Measurements from ENCODE around the gene GNAQ. TPM values are rescaled to one million over a fixed set of nuclear protein-coding genes. Genes with fewer than 3 reads are reported as not detected.

The GNAQ gene
- total RNA-seq, 1 experiment from 2014 or later: 28.7 TPM

GRCh38 chr9:78005231-78006002 lies 26.2 kb downstream of the GNAQ start:
- RAD21 ChIA-PET (ENCODE audit: low non-redundant PET in 1 of 2, low total read pairs in 2 of 2, uncharacterized antibody in 2 of 2, unreplicated experiment in 2 of 2): no interaction called here
- peaks cover 25% of the 10 kb centered on the region for H3K79me2 ChIP-seq (ENCODE audit: insufficient read depth, low read length)

More at GRCh38 chr9:78005231-78006002, 26.2 kb downstream of the GNAQ start:
- no peak overlapping the region for H3K9ac ChIP-seq (ENCODE audit: low read length)
- TF ChIP-seq ELF1 (IDR thresholded peaks at IDR 0.05; ENCODE audit: borderline replicate concordance, low read depth) (no peak), CBX3 (IDR thresholded peaks at IDR 0.05; ENCODE audit: low read depth) (no peak), REST (IDR thresholded peaks at IDR 0.05; ENCODE audit: low read depth) (no peak), YY1 (IDR thresholded peaks at IDR 0.05; ENCODE audit: extremely low read depth, insufficient replicate concordance, low read depth, low read length) (no peak), CTCF (IDR thresholded peaks at IDR 0.05 in 2 of 3, conservative IDR thresholded peaks at IDR 0.05 in 1 of 3; ENCODE audit: borderline replicate concordance in 1 of 3, insufficient read depth in 1 of 3, low read depth in 2 of 3, low read length in 2 of 3) (no peak), POLR2A (IDR thresholded peaks at IDR 0.05; ENCODE audit: borderline replicate concordance, extremely low read depth, insufficient read depth, insufficient read length) (no peak), RAD21 (IDR thresholded peaks at IDR 0.05; ENCODE audit: low read depth) (no peak), SP1 (IDR thresholded peaks at IDR 0.05; ENCODE audit: low read depth) (no peak), TCF7L2 (IDR thresholded peaks at IDR 0.05; ENCODE audit: borderline replicate concordance, extremely low read depth, insufficient read depth, insufficient read length) (no peak), FOSL1 (IDR thresholded peaks at IDR 0.05; ENCODE audit: low read depth) (no peak), SRF (IDR thresholded peaks at IDR 0.05; ENCODE audit: low read depth) (no peak), EZH2phosphoT487 (IDR thresholded peaks at IDR 0.05; ENCODE audit: borderline replicate concordance) (no peak), ZFX (IDR thresholded peaks at IDR 0.05) (no peak), ZBTB33 (IDR thresholded peaks at IDR 0.05; ENCODE audit: extremely low read depth, insufficient replicate concordance, low read length) (no peak), MAX (IDR thresholded peaks at IDR 0.05) (no peak), EGR1 (IDR thresholded peaks at IDR 0.05; ENCODE audit: low read depth) (no peak), POLR2AphosphoS5 (IDR thresholded peaks at IDR 0.05; ENCODE audit: low read depth, low read length) (no peak), ZNF274 (IDR thresholded peaks at IDR 0.05; ENCODE audit: low read depth, low read length) (no peak), CEBPB (IDR thresholded peaks at IDR 0.05; ENCODE audit: low read depth) (no peak), SIN3A (IDR thresholded peaks at IDR 0.05; ENCODE audit: low read depth) (no peak)
- H4K20me1 ChIP-seq (ENCODE audit: insufficient read depth): no peaks in the 10 kb centered on the region
- no peak for DNase-seq (ENCODE audit: low read depth, low spot score)
- H3K9me2 ChIP-seq (ENCODE audit: insufficient read depth): no peaks in the 10 kb centered on the region
- H3K4me2 ChIP-seq (ENCODE audit: low read length): no peak overlapping the region
- H2AFZ ChIP-seq (ENCODE audit: low read depth, low read length, poor library complexity, severe bottlenecking): no peak overlapping the region
- H3K27ac ChIP-seq (ENCODE audit: low read depth, low read length): no peak overlapping the region
- no peaks in the 10 kb centered on the region for H3K9me3 ChIP-seq (ENCODE audit: control insufficient read depth in 1 of 2, insufficient read depth in 1 of 2, low read depth in 1 of 2, low read length in 2 of 2)
- CTCF ChIA-PET: no interaction called here
- BruUV-seq (replicated peaks): no TSS peak
- no peak for ATAC-seq
- peaks cover 0 to 5% of the 10 kb centered on the region in 2 experiments; a peak in 1 of 4 replicates for H3K4me1 ChIP-seq (ENCODE audit: control insufficient read depth in 1 of 2, insufficient read depth in 2 of 2, low read length in 2 of 2)
- POLR2A ChIA-PET: no interaction called here
- no peak overlapping the region for H3K4me3 ChIP-seq (replicated peaks in 1 of 2; ENCODE audit: low read depth in 1 of 2, low read length in 2 of 2)
- intact Hi-C loops (cut with micrococcal nuclease): no loop called here
- no peaks in the 10 kb centered on the region for H3K36me3 ChIP-seq (ENCODE audit: control insufficient read depth in 1 of 2, insufficient read depth in 2 of 2, low read length in 2 of 2)
- H3K27me3 ChIP-seq (ENCODE audit: insufficient read depth, low read length): no peaks in the 10 kb centered on the region
